Heart right ventricle (tissue), 16 donors: ENCODE measurements around the gene PTPRG. TPM values are rescaled to one million over a fixed set of nuclear protein-coding genes. Genes with fewer than 3 reads are reported as not detected.

Source experiments
- ATAC-seq, 8 donors: fragments of 200-7000 bp; cut with Tn5 transposase; one replicate each; pipeline ENCODE4 v1.9.1; 2020; ENCODE audit warnings: mild to moderate bottlenecking in 8 of 8, moderate library complexity in 8 of 8, moderate number of reproducible peaks in 1 of 8
- DNase-seq, 2 donors: peaks; one replicate each; pipeline ENCODE4 v3.0.0-alpha.2; 2020
- H3K27ac ChIP-seq, 10 donors: fragments of 200-600 bp; sonication (generic) in 2 of 10; one replicate each; pipeline versions ENCODE4 v1.5.0 to v1.8.0; 2020 to 2022; ENCODE audit warnings: mild to moderate bottlenecking in 3 of 10
- H3K27me3 ChIP-seq, 7 donors: fragments of 200-600 bp; one replicate each; pipeline ENCODE4 v1.8.0; 2021 to 2022; ENCODE audit warnings: mild to moderate bottlenecking in 2 of 7
- H3K36me3 ChIP-seq, 9 donors: fragments of 200-600 bp; sonication (generic) in 1 of 9; one replicate each; pipeline versions ENCODE4 v1.5.0 to v1.8.0; 2020 to 2022; ENCODE audit warnings: mild to moderate bottlenecking in 2 of 9
- H3K4me1 ChIP-seq, 9 donors: fragments of 200-600 bp; sonication (generic) in 1 of 9; one replicate each; pipeline versions ENCODE4 v1.5.0 to v1.8.0; 2020 to 2022; ENCODE audit warnings: mild to moderate bottlenecking in 4 of 9
- H3K4me3 ChIP-seq, 10 donors: fragments of 200-600 bp; sonication (generic) in 2 of 10; one replicate each; pipeline versions ENCODE4 v1.5.0 to v1.8.0; 2020 to 2022; ENCODE audit warnings: mild to moderate bottlenecking in 7 of 10, moderate library complexity in 2 of 10
- H3K9me3 ChIP-seq, 11 donors: fragments of 200-600 bp in 10 of 11; sonication (generic) in 2 of 11; one replicate each; pipeline versions ENCODE4 v1.5.0 to v1.8.0; 2013 to 2022; ENCODE audit warnings: mild to moderate bottlenecking in 2 of 11, control low read depth in 1 of 11, moderate library complexity in 1 of 11
- WGBS, 2 donors: extraction: QIAGEN DNeasy Blood & Tissue Kit; methylation state at CpG; one replicate each; pipeline ENCODE4 v1.1.7; 2013; ENCODE audit warnings: inconsistent platforms in 1 of 2; 5-methylcytosine and 5-hydroxymethylcytosine counted together
- intact Hi-C, 10 donors: fragments of 100-400 bp; cut with DNase I; formaldehyde crosslinking; loops; one replicate each; pipeline versions ENCODE4 v1.11.1 to v1.14.2; 2022
- polyA plus RNA-seq, 2 donors: library from polyadenylated mRNA; stranded (reverse); fragments of 200-250 nt; gene quantifications; one replicate each; pipeline ENCODE4 v1.2.3, GENCODE V29; 2013
- total RNA-seq, 10 donors: library from RNA; stranded (reverse); fragmentation: NEBNext Ultra II Directional in 3 of 10; extraction: Animal tissue kit (Norgen Biotek cat#: 25700) in 3 of 10; gene quantifications; one replicate each; pipeline versions ENCODE4 v1.2.1 to v1.2.4, GENCODE V29; 2021 to 2023
- TF ChIP-seq, protein P1 (sequence below), 9 donors: fragments of 200-600 bp; sonication (generic) in 2 of 9; IDR thresholded peaks; one replicate each; pipeline versions ENCODE4 v1.5.0 to v1.8.0; 2021 to 2022; ENCODE audit warnings: antibody characterized with exemption in 9 of 9, mild to moderate bottlenecking in 5 of 9, moderate library complexity in 1 of 9
- donor health status: Arrhythmogenic right ventricular cardiomyopathy.
- donor health status: ischemic (EF 13 %, LVEDD 7.1; RV severe dilation, severe dysfunction).
- donor health status: healthy with polysubstance abuse.
- donor health status: DM: no; HTN: yes; CAD: no.
- donor health status: DM: no; HTN: no; CAD: no.
- donor health status: ischemic (EF 25% LVEDD 6.9; RV normal size, moderate dysfunction).
- donor health status: ischemic (EF 25% LVEDD 5.7; RV mildly dilated, moderate dysfunction).
- donor health status: healthy.
- donor health status: DM: yes; HTN: yes; CAD: no.
- donor health status: Ischemic cardiomyopathy.
- donor health status: ischemic (EF 35%, LVEDD 5.7; RV mildly dilated, moderate dysfunction).
- donor health status: nonischemic (EF 11% LVEDD 7.7; RV severe dilation, severe dysfunction).
- donor health status: DM: yes; HTN: yes; CAD: no.
- donor health status: PGD.
- donor health status: ischemic (EF 29% LVEDD 5.4; RV normal size, mild dysfunction).
- donor health status: nonischemic (EF 23%, LVEDD 6.1; RV moderate dilation, normal function).

The PTPRG gene
- total and polyA plus RNA-seq, 12 donors = 10.1 to 38.3 (median 32.6) TPM

DNA sequence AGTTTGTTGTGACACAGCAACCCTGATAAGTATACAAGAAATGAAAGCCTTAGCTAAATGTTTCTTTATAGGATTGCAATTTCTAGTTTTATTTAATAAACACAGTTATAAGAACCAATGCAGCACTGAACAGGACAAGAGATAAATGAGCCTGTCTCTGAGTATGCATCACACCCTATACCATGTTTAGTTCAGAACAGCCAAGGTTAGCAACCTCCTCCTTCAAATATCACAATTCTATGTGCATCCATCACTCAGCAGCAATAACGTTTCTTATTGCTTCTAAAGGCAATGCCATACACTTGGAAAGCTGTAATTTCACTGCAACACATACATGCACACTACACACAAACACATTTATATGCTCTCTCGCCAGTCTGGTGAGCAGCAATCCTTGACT is 280.6 kb downstream of the PTPRG start:
- Histone ChIP-seq H3K9me3 (no peaks in the 10 kb centered on the region), H3K36me3 (no peaks in the 10 kb centered on the region), H3K27ac (peak overlapping the region in 1 of 10 donors; percentile 5), H3K27me3 (no peaks in the 10 kb centered on the region), H3K4me1 (peaks cover 7 to 63% (median 26%) of the 10 kb centered on the region in 9 donors), H3K4me3 (no peak overlapping the region)
- WGBS, 2 donors = 67 to 72% methylated on average over 2 of the region's 2 CpGs
- DNase-seq (no peak), ATAC-seq (no peak)
- intact Hi-C loops = loop anchor here in 1 of 10 donors (10.0 kb wide), 1 partner anchor 107 kb away; no protein-coding TSS in a partner anchor
- TF ChIP-seq, protein P1, sequence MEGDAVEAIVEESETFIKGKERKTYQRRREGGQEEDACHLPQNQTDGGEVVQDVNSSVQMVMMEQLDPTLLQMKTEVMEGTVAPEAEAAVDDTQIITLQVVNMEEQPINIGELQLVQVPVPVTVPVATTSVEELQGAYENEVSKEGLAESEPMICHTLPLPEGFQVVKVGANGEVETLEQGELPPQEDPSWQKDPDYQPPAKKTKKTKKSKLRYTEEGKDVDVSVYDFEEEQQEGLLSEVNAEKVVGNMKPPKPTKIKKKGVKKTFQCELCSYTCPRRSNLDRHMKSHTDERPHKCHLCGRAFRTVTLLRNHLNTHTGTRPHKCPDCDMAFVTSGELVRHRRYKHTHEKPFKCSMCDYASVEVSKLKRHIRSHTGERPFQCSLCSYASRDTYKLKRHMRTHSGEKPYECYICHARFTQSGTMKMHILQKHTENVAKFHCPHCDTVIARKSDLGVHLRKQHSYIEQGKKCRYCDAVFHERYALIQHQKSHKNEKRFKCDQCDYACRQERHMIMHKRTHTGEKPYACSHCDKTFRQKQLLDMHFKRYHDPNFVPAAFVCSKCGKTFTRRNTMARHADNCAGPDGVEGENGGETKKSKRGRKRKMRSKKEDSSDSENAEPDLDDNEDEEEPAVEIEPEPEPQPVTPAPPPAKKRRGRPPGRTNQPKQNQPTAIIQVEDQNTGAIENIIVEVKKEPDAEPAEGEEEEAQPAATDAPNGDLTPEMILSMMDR (IDR thresholded peaks at IDR 0.05) = no peak

DNA sequence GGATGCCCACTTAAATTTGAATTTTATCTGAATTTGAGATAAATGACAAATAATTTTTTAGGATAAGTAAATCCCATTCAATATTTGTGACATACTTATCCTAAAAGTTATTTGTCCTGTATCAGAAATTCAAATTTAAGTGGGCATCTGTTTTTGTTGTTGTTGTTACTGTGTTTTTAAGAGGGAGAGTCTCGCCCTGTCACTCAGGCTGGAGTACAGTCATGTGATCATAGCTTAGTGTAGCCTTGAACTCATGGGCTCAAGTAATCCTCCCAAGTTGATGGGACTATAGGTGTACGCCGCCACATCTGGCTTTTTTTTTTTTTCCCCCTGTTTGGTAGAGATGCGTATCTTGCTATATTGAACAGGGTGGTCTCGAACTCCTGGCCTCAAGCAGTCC is 283.0 kb downstream of the PTPRG start:
- Histone ChIP-seq H3K4me1 (peaks cover 19 to 77% (median 41%) of the 10 kb centered on the region in 9 donors), H3K9me3 (no peaks in the 10 kb centered on the region), H3K36me3 (no peaks in the 10 kb centered on the region), H3K27me3 (no peaks in the 10 kb centered on the region), H3K27ac (no peak overlapping the region), H3K4me3 (no peak overlapping the region)
- ATAC-seq (no peak), DNase-seq (no peak)
- TF ChIP-seq, protein P1 (IDR thresholded peaks at IDR 0.05) = no peak
- WGBS, 2 donors = 94 to 99% methylated on average over 5 of the region's 5 CpGs
- intact Hi-C loops = loop anchor here in 1 of 10 donors (10.0 kb wide), 1 partner anchor 110 kb away; no protein-coding TSS in a partner anchor

DNA sequence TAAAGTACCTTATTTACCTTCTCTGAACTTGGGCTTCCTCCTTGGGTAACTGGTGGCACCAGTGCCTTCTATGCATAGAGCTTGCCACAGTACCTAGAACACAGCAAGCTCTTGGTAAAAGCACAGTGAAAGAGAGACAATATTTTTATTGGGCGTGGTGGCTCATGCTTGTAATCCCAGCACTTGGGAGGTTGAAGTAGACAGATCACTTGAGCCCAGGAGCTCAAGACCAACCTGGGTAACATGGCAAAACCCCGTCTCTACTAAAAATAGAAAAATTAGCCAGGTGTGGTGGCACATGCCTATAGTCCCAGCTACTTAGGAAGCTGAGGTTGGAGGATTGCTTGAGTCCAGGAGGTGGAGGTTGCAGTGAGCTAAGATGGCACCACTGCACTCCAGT is 285.1 kb downstream of the PTPRG start:
- DNase-seq (no peak), ATAC-seq (no peak)
- H3K4me1 ChIP-seq = peaks cover 19 to 79% (median 58%) of the 10 kb centered on the region in 9 donors
- no peak overlapping the region for H3K4me3 ChIP-seq
- TF ChIP-seq, protein P1 (IDR thresholded peaks at IDR 0.05) = no peak
- intact Hi-C loops = loop anchor here in 4 of 10 donors (5.0 to 10.0 kb wide), 6 partner anchors 34 to 284 kb away; partner anchors contain the start of gene PTPRG (in 1 of the 4)
- no peaks in the 10 kb centered on the region for H3K36me3 ChIP-seq
- no peaks in the 10 kb centered on the region for H3K27me3 ChIP-seq
- 97 to 99% methylated on average over 2 of the region's 2 CpGs for WGBS, 2 donors
- H3K9me3 ChIP-seq = no peaks in the 10 kb centered on the region
- H3K27ac ChIP-seq = peak overlapping the region in 9 of 10 donors; percentile 66 to 90 (median 85)

DNA sequence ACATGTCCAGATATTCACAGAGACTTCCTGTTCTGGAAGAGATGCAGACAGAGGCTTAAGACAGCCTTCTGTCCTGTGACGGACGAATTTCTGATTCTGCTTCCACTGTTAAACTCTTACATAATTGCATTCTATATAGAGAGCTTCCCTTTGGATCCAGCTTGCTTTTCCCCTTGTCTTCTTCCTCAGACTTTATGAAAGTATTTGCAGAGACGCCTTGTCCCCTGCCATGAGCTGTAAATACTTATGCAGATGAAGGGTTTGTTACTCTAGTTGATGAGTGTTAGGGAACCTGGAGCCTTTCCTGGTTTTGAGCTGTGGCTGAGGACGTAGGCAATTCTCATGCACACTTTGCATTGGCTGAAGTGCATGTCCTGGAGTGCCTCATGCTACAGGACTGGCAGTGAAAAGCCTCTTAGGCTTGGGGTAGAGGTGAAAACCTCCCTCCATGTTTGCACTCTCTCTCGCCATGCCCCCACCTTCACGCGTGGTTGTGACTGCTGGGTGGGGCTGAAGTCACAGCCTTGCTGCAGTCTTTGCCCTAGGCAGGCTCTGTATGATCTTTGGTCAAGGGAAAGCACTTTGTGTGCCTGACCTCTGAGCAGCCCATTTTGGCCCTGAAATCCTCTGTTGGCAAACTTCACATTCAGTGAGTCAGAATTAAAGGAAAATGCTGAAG is 286.6 kb downstream of the PTPRG start:
- H3K4me3 ChIP-seq = peak overlapping the region in 5 of 10 donors; percentile 2 to 18 (median 5)
- intact Hi-C loops = loop anchor here in 7 of 10 donors (2.0 to 10.0 kb wide), 10 partner anchors 36 to 287 kb away; partner anchors contain the start of gene PTPRG (in 3 of the 7)

More for the DNA sequence above, 286.6 kb downstream of the PTPRG start:
- ATAC-seq (peak; percentile 66 to 94 (median 74)), DNase-seq (peak; percentile 54 to 57)
- Histone ChIP-seq H3K27me3 (no peaks in the 10 kb centered on the region), H3K4me1 (peaks cover 19 to 82% (median 56%) of the 10 kb centered on the region in 9 donors), H3K27ac (peak overlapping the region; percentile 65 to 90 (median 83)), H3K36me3 (no peaks in the 10 kb centered on the region), H3K9me3 (no peaks in the 10 kb centered on the region)
- TF ChIP-seq, protein P1 (IDR thresholded peaks at IDR 0.05) = no peak
- WGBS, 2 donors = 4 to 8% methylated on average over 7 of the region's 7 CpGs
